NB4 (cell line): ENCODE data around the gene SCD5.

Source experiments
- CTCF ChIP-seq: IDR thresholded peaks from one replicate; pipeline ENCODE4 v1.5.1; 2012; ENCODE audit warnings: low read depth, low read length
- POLR2A ChIP-seq: IDR thresholded peaks from 2 replicates; pipeline ENCODE4 v1.6.1; 2011; ENCODE audit warnings: mild to moderate bottlenecking; ENCODE audit not compliant: insufficient read length; ENCODE audit errors: extremely low read depth

GRCh38 chr4:82784681-82785610, 13.7 kb downstream of the SCD5 start:
- TF ChIP-seq CTCF (no peak), POLR2A (no peak)
